Prostate gland (tissue), 2 donors: ENCODE measurements around the gene TNIP2.

Source experiments
- CTCF ChIP-seq, 4 experiments: fragments of 200-600 bp in 2 of 4; fragments of 450-650 bp in 2 of 4; sonication (generic) in 2 of 4; IDR thresholded peaks; 1 replicate in 3 of 4; 2 replicates in 1 of 4; pipeline ENCODE4 v1.5.1; 2016 to 2019; ENCODE audit warnings: antibody characterized with exemption in 4 of 4, mild to moderate bottlenecking in 2 of 4, moderate library complexity in 2 of 4
- POLR2A ChIP-seq: fragments of 450-650 bp; IDR thresholded peaks from one replicate; pipeline ENCODE4 v1.6.1; 2016; ENCODE audit warnings: antibody characterized with exemption, mild to moderate bottlenecking

GRCh38 chr4:2792396-2792710 is 36.2 kb upstream of the TNIP2 start:
- TF ChIP-seq CTCF (IDR thresholded peaks at IDR 0.05) (no peak), POLR2A (no peak)
